GM18508 (cell line): ENCODE data around the gene CXADR.
"Not testable (repeated sequence)": the region's sequence is repeated elsewhere in the genome, so short reads cannot be mapped to it uniquely, and the experiment has no call there.

Experiments
- ATAC-seq: cut with Tn5 transposase; IDR thresholded peaks from one replicate; pipeline ENCODE4 v1.9.1; 2021; ENCODE audit warnings: moderate number of reproducible peaks; ENCODE audit not compliant: insufficient read depth, unreplicated experiment

Gene CXADR

DNA sequence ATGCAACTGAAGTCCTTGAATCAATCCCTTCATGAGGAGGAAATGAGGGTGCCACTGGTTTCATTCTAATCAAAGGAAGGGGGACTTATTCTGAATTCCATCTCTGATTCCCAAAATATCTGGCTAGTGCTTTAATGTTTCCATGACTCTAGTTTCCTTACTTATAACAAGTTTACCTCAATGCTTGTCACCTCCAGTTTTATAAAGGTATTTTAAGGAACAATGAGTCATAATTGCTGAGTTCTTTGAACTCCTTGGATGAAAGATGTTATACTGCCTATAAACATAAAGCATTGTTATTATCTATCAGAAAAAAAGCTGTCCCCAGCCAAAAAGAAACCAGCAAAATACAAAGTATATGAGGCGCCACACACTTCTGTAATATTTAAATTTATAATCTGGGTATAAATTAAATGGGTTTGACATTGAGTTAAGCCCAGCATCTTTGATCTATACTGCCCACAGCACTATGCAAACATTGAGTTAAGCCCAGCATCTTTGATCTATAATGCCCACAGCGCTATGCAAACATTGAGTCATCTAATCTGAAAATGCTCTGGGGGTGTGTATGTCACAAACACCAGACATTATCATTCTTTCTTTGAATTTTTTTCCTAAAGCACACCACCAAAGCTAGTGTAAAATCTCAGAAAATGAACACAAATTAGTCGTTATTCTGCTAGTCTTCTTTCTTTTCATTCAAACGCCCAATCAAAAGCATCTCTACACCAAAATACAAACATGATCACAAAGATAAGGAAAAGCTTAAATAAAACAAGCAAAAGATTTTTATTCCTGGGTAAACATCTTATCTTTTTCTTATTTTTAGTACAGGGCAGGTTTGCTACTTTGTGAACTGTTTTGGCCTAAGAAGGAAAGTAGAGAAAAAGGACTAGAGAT, 11.5 kb upstream of the CXADR start:
- no peak for ATAC-seq

GRCh38 chr21:17502985-17503384, 9.9 kb upstream of the CXADR start:
- not testable (repeated sequence) for ATAC-seq

DNA sequence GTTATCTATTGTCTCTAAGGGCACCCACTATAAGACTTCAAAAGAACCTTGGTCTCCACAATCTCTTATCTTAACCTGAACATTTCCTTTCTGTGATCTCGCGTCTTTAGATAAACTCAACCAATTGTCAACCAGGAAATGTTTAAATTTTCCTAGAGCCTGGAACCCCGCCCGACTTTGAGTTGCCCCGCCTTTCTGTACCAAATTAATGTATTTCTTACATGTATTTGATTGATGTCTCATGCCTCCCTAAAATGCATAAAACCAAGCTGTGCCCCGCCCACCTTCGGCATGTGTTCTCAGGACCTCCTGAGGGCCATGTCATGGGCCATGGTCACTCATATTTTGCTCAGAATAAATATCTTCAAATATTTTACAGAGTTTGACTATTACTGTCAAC, 5.9 kb upstream of the CXADR start:
- ATAC-seq: no peak

DNA sequence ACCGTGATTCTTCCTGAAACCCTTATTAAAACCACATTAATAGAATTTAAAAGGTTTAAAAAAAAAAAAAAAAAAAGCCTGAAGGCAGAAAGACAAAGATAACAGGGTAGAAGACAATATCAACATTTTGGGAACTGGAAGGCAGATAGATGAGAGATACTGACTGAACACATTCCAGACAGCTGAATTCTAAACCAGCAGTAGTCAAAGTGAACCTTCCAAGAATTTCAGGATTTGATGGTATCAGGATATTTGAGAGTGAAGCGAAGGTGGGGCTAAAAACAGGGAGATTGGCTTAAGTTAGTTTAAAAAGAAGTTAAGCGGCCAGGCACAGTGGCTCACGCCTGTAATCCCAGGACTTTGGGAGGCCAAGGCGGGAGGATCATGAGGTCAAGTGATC, 5.3 kb upstream of the CXADR start:
- ATAC-seq: no peak

GRCh38 chr21:17513214-17514123, 626 bp downstream of the CXADR start:
- ATAC-seq: no peak

- no peak for ATAC-seq
These were observed 1.4 kb downstream of the CXADR start for GRCh38 chr21:17514124-17514845.

- not testable (repeated sequence) for ATAC-seq
These were observed 4.2 kb downstream of the CXADR start for GRCh38 chr21:17517008-17517407.

GRCh38 chr21:17519208-17519738, 6.4 kb downstream of the CXADR start:
- no peak for ATAC-seq

GRCh38 chr21:17519965-17520609, 7.2 kb downstream of the CXADR start:
- ATAC-seq: no peak

DNA sequence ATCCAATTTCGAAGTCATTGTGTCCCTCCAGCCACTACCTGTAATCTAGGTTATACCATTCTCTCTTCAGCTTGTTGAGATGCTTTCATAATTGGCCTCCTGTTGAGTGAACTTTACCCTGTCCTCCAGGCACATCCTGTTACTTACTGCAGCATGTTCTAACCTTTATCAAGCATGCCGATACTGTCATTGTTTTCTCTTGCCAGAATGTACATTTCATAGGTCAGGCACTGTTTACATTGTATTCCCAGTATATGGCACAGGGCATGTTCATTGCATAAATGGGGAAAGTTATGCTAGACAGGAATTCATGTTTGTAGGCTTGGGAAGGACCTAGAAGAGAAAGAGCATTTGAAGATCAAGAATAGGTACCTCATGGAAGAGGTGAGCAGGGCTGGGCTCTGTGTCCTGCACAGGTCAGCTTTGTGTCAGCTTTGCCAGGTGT, 10.2 kb downstream of the CXADR start:
- ATAC-seq: no peak

- ATAC-seq: not testable (repeated sequence)
These were observed 11.2 kb downstream of the CXADR start for GRCh38 chr21:17523979-17524494.

- ATAC-seq: no peak
These were observed 11.8 kb downstream of the CXADR start for GRCh38 chr21:17524635-17525034.

DNA sequence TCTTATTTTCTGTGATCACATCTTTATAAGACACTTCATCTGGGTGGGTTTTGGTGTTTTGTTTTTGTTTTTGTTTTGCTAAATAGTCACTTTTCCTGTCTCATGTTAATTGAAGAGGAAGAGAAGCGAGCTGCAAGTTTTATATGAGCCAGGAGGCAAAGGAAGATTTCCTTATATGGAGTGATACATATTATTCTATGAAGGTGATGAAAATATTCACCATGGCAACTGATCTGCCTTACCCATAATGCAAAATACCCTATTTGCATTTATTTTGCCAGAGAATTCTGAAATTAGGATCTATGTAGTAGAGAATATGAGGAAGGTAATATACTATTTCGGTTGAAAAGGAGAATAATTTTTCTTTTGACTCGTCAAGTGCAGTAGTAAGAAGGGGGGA, 13.9 kb downstream of the CXADR start:
- ATAC-seq: no peak

- no peak for ATAC-seq
These were observed 14.4 kb downstream of the CXADR start for GRCh38 chr21:17527240-17527639.

DNA sequence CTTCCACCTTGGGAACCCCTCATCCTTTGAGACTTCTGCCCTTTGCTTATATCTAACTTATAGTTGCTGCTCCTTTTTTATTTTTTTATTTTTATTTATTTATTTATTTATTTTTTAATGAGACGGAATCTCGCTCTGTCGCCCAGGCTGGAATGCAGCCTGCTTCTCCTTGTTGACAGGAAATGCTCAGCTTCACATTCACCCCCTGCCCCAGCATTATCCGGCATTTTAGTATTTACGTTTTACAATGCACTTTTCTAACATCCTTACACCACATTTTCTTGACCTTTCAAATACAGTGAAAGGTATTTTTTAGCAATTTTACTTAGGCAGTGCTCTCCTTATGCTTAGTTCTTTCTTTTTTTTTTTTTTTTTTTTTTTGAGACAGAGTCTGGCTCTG, 14.9 kb downstream of the CXADR start:
- ATAC-seq: no peak

GRCh38 chr21:17529648-17530047, 16.8 kb downstream of the CXADR start:
- no peak for ATAC-seq

DNA sequence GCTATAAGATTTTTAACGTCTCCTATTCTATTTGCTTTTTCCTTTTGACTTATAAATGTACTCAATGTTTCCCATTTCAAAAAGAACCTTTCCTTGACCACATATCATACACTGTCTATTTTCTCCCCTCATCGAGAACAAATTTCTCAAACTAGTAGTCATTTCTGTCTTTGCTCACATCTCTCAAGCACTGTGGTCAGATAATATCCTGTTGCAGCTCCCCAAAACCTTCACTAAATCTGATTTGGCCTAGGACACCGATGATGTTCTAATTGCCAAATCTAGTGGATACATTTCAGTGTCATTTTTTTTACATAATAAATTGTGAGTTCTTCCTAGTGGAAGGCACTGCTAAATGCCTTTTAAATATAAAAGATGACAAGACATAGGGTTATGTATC, 19.4 kb downstream of the CXADR start:
- ATAC-seq: no peak

DNA sequence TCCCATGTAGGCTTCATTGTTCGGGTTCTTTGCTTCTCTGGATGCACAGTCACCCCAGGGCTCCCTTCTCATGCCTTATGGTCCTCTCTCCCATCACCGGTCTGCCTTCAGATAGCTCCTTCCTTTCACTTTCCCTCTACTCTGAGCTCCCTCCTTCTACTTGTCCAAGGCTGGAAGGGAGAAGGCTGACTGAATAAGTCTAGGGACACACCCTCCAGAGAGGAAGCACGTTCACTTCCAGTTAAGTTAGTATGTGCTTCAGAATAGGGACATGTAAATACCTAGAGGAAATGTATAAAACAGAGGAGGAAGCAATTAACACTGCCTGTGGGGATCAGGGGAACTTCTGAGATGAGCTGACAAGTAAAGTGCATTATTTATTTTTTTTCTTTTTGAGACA, 23.5 kb downstream of the CXADR start:
- no peak for ATAC-seq

DNA sequence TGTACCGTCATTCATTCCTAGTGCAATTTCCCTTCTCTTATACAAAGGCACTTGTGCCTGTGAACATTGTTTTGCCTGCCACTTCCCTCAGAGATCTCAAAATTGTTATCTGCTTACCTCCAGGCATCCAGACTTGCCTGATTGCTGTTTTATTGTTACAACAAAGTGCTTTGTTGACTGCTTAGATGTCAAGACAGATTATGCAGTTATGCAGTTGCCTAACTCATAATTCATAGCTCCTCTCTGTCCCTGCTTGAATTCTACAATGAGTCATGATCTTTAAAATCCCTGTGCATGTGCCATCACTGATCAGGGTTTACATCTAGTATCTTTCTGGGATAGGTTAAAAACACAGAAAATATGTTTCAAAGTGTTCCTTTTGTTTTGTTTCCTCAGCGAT, 24.5 kb downstream of the CXADR start:
- no peak for ATAC-seq

DNA sequence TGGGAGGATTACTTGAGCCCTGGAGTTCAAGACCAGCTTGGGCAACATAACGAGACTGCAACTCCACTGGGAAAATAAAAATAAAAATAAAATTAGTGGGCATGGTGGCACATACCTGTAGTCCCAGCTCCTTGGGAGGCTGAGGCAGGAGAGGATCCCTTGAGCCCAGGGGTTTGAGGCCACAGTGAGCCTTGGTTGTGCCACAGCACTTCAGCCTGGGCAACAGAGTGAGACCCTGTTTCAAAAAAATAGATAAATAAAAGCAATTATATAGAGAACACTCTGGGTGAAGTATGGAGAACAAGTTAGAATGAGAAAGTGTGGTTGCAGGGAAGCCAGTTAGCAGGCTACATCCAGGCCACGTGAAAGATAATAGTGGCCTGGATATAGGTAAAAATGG, 25.7 kb downstream of the CXADR start:
- ATAC-seq: no peak
